OCI-LY1 (cell line): ENCODE measurements around the gene PANK4.

Experiments
- CTCF ChIP-seq: fragments of 200-600 bp; sonication (generic), shearing (Covaris generic); IDR thresholded peaks from 2 replicates; pipeline ENCODE4 v1.5.1; 2017; ENCODE audit warnings: mild to moderate bottlenecking, antibody characterized with exemption, low read length, moderate library complexity, mixed read lengths
- EZH2 ChIP-seq: fragments of 200-600 bp; sonication (generic), shearing (Covaris generic); IDR thresholded peaks from 2 replicates; pipeline ENCODE4 v1.8.0; 2017; ENCODE audit warnings: borderline replicate concordance, mixed run types, mild to moderate bottlenecking, antibody characterized with exemption, low read length, moderate library complexity, mixed read lengths

- no peak for TF ChIP-seq CTCF
- TF ChIP-seq EZH2: no peak
These were observed 35.0 kb upstream of the PANK4 start for GRCh38 chr1:2561446-2561845.
